ENCODE measurements around the gene UPF3A. TPM values are rescaled to one million over a fixed set of nuclear protein-coding genes. Genes with fewer than 3 reads are reported as not detected.
"Not testable (repeated sequence)": the region's sequence is repeated elsewhere in the genome, so short reads cannot be mapped to it uniquely, and the experiment has no call there.

The UPF3A gene
- total RNA-seq, 1 experiment from 2014 or later: 63.5 TPM

- CTCF ChIA-PET: no interaction called here
These were observed 53.1 kb downstream of the UPF3A start for GRCh38 chr13:114334305-114335053.

GRCh38 chr13:114336457-114336856 lies 55.1 kb downstream of the UPF3A start:
- H3K4me3 Mint-ChIP-seq (ENCODE audit: unreplicated experiment); H3K9me3 Mint-ChIP-seq (ENCODE audit: unreplicated experiment); intact Hi-C loops (cut with micrococcal nuclease); H3K36me3 Mint-ChIP-seq (ENCODE audit: insufficient read depth, unreplicated experiment); H3K4me1 Mint-ChIP-seq (ENCODE audit: insufficient read depth, unreplicated experiment); H3K27ac Mint-ChIP-seq (ENCODE audit: low read depth, unreplicated experiment); BruUV-seq (replicated peaks); DNase-seq (ENCODE audit: unreplicated experiment); H3K27me3 Mint-ChIP-seq (ENCODE audit: insufficient read depth, unreplicated experiment): not testable (repeated sequence)
- POLR2A ChIA-PET: interaction anchor here (1.5 kb wide), 1 partner anchor 21 kb away, joined by 4 read pairs; no protein-coding TSS in a partner anchor
- CTCF ChIA-PET: interaction anchor here (0.6 kb wide), 2 partner anchors 14 to 790 kb away, joined by 3 read pairs; no protein-coding TSS in a partner anchor

More at GRCh38 chr13:114334305-114335053, 53.1 kb downstream of the UPF3A start:
- no peak for DNase-seq (ENCODE audit: unreplicated experiment)
- Mint-ChIP-seq H3K9me3 (ENCODE audit: unreplicated experiment) (no peaks in the 10 kb centered on the region), H3K27me3 (ENCODE audit: insufficient read depth, unreplicated experiment) (no peaks in the 10 kb centered on the region), H3K36me3 (ENCODE audit: insufficient read depth, unreplicated experiment) (peaks cover 6% of the 10 kb centered on the region), H3K4me3 (ENCODE audit: unreplicated experiment) (no peak overlapping the region), H3K4me1 (ENCODE audit: insufficient read depth, unreplicated experiment) (no peaks in the 10 kb centered on the region), H3K27ac (ENCODE audit: low read depth, unreplicated experiment) (no peak overlapping the region)
- no TSS peak for BruUV-seq (replicated peaks)
- TF ChIP-seq CTCF (IDR thresholded peaks at IDR 0.05; ENCODE audit: unreplicated experiment): no peak
- POLR2A ChIA-PET: interaction anchor here (1.2 kb wide), 1 partner anchor 15 kb away, joined by 3 read pairs; no protein-coding TSS in a partner anchor
- intact Hi-C loops (cut with micrococcal nuclease): no loop called here

- BruUV-seq (replicated peaks): no TSS peak
- TF ChIP-seq CTCF (IDR thresholded peaks at IDR 0.05; ENCODE audit: unreplicated experiment): no peak
- Mint-ChIP-seq H3K36me3 (ENCODE audit: insufficient read depth, unreplicated experiment) (peaks cover 6% of the 10 kb centered on the region), H3K4me3 (ENCODE audit: unreplicated experiment) (no peak overlapping the region), H3K27me3 (ENCODE audit: insufficient read depth, unreplicated experiment) (no peaks in the 10 kb centered on the region), H3K9me3 (ENCODE audit: unreplicated experiment) (no peaks in the 10 kb centered on the region), H3K4me1 (ENCODE audit: insufficient read depth, unreplicated experiment) (peaks cover 6% of the 10 kb centered on the region), H3K27ac (ENCODE audit: low read depth, unreplicated experiment) (no peak overlapping the region)
- intact Hi-C loops (cut with micrococcal nuclease): no loop called here
- no peak for DNase-seq (ENCODE audit: unreplicated experiment)
- CTCF ChIA-PET: interaction anchor here (0.6 to 1.7 kb wide), 6 partner anchors 11 to 62 kb away, joined by 3 to 12 read pairs (median 4); no protein-coding TSS in a partner anchor
- POLR2A ChIA-PET: interaction anchor here (1.4 to 2.5 kb wide), 2 partner anchors 23 to 25 kb away, joined by 8 read pairs; partner anchors contain the start of gene CHAMP1
These were observed 57.6 kb downstream of the UPF3A start for GRCh38 chr13:114338959-114339358.

- intact Hi-C loops (cut with micrococcal nuclease): no loop called here
- TF ChIP-seq CTCF (IDR thresholded peaks at IDR 0.05; ENCODE audit: unreplicated experiment): peak; percentile 56
- H3K27ac Mint-ChIP-seq (ENCODE audit: low read depth, unreplicated experiment): no peak overlapping the region
- H3K9me3 Mint-ChIP-seq (ENCODE audit: unreplicated experiment): no peaks in the 10 kb centered on the region
- DNase-seq (ENCODE audit: unreplicated experiment): peak; percentile 71
- BruUV-seq (replicated peaks): no TSS peak
- H3K4me3 Mint-ChIP-seq (ENCODE audit: unreplicated experiment): no peak overlapping the region
- H3K27me3 Mint-ChIP-seq (ENCODE audit: insufficient read depth, unreplicated experiment): no peaks in the 10 kb centered on the region
- ChIA-PET POLR2A (interaction anchor here (1.4 to 2.5 kb wide), 3 partner anchors 21 to 26 kb away, joined by 4 to 8 read pairs (median 8); partner anchors contain the start of gene CHAMP1), CTCF (interaction anchor here (0.6 to 2.0 kb wide), 12 partner anchors 8 to 262 kb away, joined by 3 to 12 read pairs (median 4); no protein-coding TSS in a partner anchor)
- peaks cover 3% of the 10 kb centered on the region for H3K36me3 Mint-ChIP-seq (ENCODE audit: insufficient read depth, unreplicated experiment)
- H3K4me1 Mint-ChIP-seq (ENCODE audit: insufficient read depth, unreplicated experiment): peaks cover 6% of the 10 kb centered on the region
These were observed 58.6 kb downstream of the UPF3A start for GRCh38 chr13:114339857-114340534.
